GM19463 (cell line): ENCODE measurements around the gene ABCC2.
"Not testable (repeated sequence)": the region's sequence is repeated elsewhere in the genome, so short reads cannot be mapped to it uniquely, and the experiment has no call there.

Experiments
- ATAC-seq: cut with Tn5 transposase; IDR thresholded peaks from one replicate; pipeline ENCODE4 v1.9.1; 2021; ENCODE audit warnings: mild to moderate bottlenecking, moderate library complexity; ENCODE audit not compliant: unreplicated experiment

ABCC2 gene

DNA sequence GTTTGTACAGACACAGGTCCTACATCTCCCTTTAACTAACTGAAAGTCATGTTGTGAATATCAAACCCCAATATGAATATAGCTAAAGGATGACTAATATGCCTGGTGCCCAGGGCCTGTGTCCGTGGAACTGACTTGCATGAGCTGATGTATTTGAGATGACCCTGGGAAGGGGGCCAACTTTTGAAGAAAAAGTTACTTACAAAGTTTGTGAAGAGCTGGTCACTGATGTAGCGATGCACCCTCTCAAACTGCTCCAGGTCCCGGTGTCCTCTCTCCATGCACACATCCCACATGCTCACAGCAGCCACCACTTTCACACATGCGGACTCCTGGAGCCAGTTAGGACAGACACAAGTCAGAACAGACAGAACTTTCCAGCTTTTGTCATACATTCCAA is 106.2 kb downstream of the ABCC2 start:
- no peak for ATAC-seq

DNA sequence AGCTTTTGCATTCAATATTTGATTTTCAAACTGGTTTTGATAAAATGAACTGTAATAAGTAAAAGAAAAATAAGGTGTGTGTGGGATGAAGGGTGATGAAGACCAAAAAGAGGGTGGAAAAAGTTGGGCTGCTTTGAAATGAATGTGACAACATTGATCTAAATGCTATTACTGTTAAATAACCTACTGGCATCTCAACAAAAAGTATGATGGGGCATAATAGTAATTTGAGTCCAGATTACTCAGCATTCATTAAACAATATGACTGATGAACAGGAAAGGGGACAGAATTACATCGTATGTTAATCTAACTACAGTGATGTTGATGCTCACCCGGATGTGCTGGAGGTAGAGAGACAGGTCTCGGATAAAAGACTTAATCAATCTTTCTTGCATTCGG is 112.2 kb downstream of the ABCC2 start:
- ATAC-seq: no peak

DNA sequence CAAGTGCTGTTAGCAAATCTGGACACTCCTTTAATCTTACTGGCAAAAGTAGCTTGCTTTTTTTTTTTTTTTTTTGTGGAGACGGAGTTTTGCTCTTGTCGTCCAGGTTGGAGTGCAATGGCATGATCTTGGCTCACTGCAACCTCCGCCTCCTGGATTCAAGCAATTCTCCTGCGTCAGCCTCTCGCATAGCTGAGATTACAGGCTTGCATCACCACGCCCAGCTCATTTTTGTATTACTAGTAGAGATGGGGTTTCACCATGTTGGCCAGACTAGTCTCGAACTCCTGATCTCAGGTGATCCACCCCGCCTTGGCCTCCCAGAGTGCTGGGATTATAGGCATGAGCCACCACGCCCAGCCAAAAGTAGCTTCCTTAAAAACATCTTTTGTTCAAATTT is 112.6 kb downstream of the ABCC2 start:
- not testable (repeated sequence) for ATAC-seq

DNA sequence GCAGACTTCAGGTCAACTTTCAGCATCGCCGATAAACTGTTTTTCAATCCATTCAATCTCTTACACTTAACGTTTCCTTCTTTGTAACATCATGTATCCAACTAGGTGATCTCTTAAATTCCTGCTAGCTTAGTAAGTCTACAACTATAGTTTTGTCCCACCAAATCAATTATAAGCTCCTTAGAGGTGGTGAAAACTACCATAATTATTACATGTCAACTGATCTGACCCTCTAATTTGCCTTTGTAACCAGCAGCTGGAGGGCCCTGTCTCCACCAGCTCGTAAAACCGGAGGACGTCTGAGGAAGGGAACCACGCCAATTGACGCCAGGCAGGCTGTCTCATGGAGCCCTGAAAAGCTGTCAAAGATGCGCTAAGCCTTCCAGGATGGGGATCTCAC is 113.4 kb downstream of the ABCC2 start:
- no peak for ATAC-seq
